Measurements from ENCODE around the gene TOP2B.

The TOP2B gene

DNA sequence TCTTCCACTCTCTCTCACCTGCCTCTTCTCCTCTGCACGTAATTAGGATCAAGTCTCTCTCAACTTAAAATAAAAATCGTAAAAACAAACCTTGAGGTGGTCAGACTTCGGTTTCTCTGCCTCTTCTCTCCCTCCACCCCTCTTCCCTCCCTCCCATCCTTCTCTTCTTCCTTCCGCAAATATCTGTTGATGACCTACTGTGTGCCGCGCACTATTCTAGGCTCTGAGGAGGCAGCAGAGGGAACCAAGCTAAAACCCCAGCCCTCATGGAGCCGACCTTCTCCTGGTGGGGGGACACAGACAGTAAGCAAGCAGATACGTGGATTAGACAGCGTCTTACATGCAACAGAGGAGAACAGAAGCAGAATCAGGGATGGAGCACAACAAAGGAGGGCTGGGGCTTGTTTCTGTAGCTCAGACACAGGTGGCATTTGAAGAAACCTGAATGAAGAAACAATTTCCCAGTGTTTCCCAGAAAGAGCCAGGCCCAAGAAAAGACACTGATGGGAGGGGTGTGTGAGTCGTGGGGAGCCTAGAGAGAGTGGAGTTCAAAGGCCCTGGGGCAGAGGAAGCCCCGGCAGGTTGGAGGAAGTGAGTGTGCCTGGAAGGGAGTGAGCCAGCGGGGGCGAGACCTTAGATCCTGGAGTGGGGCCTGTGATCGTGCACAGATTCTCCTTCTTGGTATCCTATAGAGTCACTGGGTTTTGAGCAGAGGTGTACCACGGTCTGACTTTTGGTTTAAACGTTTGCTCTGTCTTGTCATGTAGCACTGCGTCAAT is 80.5 kb downstream of the TOP2B start:
- DNase-seq (ENCODE audit: low read depth in 3 of 3, low spot score in 1 of 3): no peak

DNA sequence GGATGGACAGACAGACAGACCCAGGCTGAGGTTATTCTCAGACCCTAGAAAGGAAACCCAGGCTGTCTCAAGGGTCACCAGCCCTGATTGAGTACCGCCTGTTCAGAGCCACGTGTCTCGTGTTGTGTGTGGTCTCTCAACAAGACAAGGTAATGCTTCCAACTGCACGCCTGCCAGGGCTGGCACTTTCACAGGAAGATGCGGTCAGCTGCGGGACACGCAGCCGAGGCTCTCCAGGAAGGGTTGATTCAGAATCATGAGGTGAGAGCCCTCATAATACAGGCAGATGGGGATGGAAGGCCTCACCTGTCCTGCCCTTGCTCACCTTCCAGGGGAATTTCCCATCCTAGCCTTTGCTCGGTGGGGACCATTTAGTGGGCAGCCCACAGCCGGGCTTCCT is 81.4 kb downstream of the TOP2B start:
- DNase-seq (ENCODE audit: low read depth in 3 of 3, low spot score in 1 of 3): no peak

DNA sequence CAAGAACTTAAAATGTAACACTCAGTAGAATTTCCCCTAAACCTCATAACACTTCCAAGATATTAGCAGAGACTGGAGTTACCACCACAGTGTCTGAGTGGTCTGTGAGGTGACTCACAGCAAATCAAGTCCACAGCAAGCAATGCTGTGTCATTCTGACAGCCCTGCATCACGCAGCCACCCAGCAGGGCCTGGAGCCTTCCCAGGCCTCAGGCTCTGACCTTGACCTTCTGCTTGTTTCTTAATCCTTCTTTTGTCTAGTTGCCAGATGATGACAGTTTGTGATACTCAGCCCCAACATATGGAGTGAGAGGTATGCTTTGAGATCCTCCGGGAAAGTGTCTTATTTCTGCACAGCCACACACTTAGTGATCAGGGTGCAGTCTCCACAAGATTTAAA is 82.5 kb downstream of the TOP2B start:
- no peak for DNase-seq (ENCODE audit: low read depth in 3 of 3, low spot score in 1 of 3)

DNA sequence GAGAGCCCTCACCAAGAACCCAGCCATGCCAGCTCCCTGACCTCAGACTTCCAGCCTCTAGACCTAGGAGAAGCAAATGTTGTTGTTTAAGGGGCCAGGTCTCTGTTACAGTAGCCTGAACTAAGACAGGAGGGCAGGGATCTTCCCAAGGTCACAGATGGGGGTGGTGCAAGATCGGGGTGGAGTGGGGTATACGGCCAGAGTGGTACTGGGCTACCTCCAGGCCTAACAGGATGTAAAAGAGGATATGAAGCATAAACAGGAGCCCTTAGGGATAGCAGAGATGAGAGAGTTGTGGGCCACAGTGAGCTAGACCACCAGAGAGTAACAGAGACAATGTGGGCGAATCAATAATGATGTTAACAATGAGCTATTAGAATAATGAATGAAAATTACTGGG is 82.9 kb downstream of the TOP2B start:
- no peak for DNase-seq (ENCODE audit: low read depth in 3 of 3, low spot score in 1 of 3)

DNA sequence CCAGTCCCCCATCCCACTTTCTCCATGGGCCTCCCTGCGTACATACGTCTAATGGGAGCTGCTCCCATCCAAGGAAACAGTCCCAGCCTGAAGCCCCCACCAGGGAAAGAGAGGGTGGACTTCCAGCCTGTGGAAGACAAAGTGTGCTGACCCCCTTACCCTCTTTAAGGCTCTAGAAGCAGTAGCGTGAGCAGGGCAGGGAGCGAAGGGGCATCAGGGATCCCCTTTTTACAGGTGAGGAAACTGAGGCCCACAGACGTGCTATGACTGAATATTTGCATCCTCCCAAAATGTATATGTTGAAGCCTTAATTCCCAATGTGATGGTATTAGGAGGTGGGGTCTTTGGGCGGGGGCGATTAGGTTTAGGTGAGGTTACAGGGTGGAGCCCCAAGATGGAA is 83.4 kb downstream of the TOP2B start:
- no peak for DNase-seq (ENCODE audit: low read depth in 3 of 3, low spot score in 1 of 3)

DNA sequence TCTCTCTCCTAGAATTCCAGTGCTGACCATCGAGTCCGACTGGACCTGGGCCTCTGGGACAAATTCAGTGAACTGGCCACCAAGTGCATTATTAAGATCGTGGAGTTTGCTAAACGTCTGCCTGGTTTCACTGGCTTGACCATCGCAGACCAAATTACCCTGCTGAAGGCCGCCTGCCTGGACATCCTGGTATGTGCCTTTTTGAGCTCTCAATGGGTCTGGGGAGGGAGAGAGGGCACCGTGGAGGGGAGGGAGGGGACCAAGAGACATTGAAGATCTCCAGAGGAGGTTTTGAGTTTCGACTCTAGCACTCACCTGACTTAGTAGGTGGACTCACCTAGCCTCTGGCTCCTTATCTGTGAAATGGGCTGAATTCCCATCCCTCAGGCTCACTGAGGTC is 84.2 kb downstream of the TOP2B start:
- DNase-seq (ENCODE audit: low read depth in 3 of 3, low spot score in 1 of 3): no peak

DNA sequence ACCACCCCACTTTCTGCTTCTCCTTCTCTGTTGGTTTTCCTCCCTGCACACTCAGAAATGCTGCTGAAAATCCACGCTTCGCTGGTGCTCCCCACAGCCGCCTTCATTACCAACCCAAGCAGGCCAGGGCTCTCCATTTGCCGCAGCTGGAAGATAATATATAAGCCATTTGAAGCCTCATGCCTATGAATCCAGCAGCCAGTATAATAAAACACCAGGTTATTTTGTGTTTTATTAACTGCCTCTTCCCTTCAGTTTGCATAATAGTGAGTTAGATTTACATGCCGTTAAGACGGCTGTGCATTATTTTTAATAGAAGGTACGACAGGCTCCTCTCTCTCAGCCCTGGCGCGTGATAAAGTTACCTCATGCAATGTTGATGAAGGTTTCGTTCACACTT is 86.6 kb downstream of the TOP2B start:
- no peak for DNase-seq (ENCODE audit: low read depth in 3 of 3, low spot score in 1 of 3)

DNA sequence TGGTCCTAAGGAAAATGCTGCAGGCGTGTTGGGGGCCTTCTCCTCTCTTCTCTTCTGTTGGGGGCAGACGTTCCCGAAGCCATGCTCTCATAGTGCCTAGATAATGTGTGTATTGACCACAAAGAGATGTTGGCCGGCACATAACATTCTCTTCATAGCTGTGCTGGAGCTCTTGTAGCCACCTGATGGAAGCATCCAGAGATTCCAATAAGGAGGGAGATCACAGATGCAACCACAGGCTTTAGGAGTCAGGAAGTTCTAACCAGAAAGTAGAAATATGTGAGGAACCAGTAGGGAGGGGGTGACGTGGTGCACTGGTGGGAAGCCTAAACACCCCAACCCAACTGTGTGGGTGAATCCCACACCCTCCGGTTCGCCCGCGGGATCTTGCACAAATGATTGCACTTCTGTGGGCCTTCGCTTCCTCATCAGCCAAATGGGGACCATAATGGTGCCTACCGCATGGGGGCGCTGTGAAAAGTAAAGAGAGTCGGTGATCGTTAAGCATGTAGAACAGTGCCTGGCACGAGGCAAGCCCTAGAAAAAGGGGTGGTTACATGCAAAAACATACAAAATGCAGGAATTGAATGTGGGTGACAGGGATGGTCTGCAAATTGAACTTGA is 87.8 kb downstream of the TOP2B start:
- DNase-seq (ENCODE audit: low read depth in 3 of 3, low spot score in 1 of 3): no peak

DNA sequence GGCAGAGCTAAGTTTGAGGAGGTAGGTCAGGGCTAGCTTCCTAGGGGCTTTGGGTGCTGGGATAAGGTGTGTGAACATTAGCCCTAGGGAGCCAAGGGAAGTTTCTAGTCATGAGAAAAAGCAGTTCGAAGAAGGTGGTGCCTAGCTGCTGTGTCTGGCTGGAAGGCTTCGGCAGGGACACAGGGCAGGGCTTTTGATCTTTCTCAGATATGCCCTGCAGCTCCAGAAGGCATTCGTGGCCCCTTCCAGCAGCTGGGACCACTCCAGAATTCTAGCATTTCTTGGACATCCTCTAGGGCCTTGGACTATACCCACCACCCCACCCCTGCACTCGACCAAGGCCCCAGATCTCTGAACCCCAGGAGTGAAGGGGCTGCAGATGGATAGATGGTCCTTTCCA is 88.6 kb downstream of the TOP2B start:
- DNase-seq (ENCODE audit: low read depth in 3 of 3, low spot score in 1 of 3): no peak

DNA sequence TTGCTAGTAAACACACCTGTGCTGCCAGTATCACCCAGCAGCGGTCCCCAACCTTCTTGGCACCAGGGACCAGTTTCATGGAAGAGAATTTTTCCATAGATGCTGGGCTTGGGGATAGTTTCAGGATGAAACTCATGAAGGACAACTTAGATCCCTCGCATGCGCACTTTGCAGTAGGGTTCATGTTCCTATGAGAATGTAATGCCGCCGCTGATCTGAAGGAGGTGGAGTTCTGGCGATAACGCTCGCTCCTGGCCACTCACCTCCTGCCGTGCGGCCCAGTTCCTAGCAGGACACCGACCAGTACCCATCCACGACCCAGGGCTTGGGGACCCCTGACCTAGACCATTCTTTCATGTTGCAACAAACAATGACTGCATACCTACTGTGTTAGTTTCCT is 89.7 kb downstream of the TOP2B start:
- no peak for DNase-seq (ENCODE audit: low read depth in 3 of 3, low spot score in 1 of 3)

DNA sequence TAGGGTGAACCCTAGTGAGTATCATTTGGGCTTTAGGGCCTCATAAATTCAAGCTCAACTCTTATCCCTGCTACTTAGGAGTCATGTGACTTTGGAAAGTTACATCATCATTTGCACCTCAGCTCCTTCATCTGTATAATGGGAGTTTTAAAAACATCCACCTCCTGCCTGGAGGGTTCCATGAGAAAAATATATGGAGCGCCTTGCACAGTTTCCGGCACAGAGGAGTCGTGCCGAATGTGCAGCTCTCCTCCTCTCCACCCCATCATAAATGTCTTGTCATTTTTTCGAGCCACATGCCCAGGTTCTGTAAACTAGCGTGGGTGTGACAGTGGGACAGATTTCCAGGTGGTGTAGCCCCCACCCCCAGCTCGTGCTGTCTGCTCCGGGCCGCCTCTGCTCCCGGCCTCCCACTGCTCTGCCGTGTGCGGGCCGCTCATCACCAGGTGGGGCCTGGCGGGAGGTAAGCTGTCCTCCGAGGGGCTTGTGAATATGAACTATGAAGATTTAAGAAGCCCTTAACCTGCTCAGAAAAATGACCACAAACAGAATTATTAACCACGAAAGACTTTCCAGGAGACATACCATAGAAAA is 90.4 kb downstream of the TOP2B start:
- no peak for DNase-seq (ENCODE audit: low read depth in 3 of 3, low spot score in 1 of 3)

DNA sequence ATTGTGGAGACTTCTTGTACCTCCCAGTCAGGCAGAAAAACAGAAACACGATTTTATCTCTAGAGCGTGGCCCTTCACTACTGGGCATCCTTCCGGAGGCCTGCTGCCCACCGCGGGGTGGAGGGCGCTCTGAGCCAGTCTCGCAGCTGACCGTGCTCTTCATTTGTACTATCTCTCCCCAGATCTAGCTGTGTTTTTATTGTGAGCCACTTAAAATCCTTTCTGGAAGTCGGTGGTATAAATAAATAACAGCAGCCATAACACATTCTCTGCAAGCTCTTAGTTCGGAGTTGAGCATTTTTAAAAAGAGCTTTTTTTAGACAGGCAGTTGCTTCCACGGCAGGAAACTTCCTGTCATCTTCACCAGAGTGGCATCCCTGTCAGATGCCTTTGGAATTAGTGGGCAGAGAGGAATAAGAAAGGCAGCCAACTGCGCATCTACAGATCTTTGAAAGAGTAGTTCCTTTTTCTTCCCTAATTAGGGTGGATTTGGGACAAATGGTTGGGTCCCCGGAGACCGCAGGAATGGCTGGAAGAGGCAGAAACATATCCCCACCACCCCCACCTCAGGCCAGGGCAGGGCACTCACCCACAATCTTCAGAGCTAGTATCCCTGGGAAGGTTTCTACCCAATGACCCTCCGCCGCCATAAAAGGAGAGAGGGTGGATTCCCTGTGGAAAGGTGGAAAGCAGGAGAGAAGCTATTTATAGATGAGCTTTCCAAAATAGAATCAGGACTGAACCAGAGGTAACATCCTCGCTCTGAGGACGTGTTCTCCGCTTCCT is 91.1 kb downstream of the TOP2B start:
- no peak for DNase-seq (ENCODE audit: low read depth in 3 of 3, low spot score in 1 of 3)

DNA sequence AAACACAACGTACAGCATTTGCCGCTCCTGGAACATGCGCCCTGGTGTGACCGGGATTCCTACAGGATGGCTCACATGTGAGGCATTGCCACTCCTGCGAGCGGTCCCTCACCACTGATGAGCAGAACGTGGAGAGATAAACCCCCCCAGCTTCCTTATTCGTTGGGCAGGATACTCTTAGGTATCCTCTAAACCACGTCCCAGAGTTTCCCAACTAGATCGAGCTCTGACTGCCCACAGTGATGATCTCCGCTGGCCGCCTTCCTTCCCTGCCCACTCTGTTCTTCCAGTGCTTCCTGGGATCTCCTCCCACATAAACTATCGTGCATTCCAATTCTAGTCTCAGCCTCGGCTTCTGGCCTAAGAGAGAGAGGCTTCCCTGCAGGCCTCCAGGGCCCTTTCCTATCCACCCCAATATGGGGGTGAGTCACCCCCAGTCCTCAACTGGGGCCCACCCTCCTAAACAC is 91.8 kb downstream of the TOP2B start:
- DNase-seq (ENCODE audit: low read depth in 3 of 3, low spot score in 1 of 3): no peak

DNA sequence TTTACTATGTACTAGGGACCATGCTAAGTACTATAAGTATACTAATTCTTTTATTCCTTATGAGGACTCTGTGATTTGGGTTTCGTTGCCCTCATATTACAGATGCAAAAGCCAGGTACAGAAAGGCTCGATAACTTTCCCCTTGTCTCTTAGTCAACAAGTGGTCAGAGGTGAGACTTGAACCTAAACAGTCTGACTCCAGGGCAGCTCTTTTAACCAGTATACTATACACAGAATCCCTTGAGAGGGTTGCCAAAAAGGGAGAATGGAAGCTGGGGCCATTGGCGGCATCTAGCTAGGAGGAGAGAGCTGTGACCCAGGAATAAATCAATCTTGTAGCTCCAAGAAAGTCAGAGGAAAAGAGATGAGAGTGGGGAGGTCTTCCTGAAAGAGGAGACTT is 92.4 kb downstream of the TOP2B start:
- no peak for DNase-seq (ENCODE audit: low read depth in 3 of 3, low spot score in 1 of 3)

DNA sequence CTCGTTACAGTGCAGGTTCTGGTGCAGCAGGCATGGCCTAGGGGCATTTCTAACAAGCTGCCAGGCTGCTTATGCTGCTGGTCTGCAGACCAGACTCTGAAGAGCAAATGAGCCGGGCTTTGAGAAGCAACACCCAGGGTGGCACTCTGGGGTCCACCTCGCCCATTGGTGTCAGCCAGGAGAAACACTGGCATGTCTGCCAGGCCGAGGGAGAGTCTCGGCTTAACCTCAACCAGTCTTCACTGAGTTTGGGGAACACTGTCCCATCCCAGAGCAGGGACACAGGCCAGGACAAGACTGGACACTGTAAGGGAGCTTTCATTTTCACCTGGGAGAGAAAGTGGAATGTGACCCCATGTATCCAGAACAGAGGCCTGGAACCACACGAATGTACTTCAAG is 93.4 kb downstream of the TOP2B start:
- DNase-seq (ENCODE audit: low read depth in 3 of 3, low spot score in 1 of 3): no peak

DNA sequence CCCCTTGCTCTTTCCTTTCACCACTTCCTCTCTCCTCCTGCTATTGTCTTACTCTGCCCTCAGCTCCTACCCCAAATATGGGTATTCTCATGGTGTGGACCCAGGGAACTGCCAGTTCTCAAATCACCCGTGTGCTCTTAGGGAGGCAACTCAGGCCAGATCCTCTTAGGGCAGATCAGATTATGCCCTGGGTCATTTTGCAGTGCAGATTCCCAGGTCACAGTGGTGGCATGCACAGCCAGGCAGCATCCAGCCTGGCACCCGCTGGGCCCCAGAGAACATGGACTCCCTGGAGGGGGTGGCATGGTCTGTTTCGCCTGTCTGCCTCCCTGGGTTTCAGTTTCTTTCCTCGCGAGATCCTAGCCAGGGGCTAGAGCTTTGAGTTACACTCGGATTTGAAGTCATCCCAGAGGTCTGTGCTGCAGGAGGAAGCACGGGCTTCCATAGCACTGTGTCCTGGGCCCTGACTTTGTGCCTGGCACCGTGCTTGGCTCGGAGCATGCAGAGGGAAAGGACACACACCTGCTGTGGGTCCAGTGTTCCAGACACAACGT is 96.1 kb downstream of the TOP2B start:
- DNase-seq (ENCODE audit: low read depth in 3 of 3, low spot score in 1 of 3): no peak

DNA sequence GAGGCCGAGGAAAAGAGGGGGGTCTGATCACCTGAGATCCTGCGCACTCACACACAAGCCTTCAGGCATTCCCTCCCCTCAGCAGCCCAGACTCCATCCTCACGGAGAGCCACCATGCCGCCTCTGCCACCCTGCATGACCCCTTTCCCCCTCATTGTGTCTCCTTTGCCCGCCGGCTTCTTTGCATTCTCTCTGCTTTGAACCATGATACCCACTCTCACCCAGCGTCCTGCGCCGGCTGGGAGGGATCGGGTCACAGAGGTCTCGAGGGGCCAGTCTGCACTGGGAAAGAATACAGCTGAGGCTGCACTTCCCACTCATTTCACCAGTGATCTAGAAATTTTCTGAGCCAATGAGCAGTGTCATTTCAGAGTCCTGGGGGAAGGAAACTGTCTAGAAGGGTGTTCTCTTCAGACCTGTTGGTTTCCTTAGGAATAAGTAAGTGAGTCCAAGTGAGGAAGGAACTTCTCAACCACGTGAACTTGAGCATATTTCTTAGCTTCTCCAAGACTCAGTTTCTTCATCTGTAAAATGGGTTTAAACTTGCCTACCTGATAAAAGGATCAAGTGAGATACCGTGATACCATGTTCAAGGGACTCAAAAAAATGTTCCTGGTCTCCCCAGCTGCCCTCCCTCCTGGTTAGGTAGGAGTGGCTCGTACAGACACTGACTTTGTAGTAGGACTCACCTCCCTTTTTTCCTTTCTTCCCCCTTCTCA is 96.7 kb downstream of the TOP2B start:
- DNase-seq (ENCODE audit: low read depth in 3 of 3, low spot score in 1 of 3): no peak

DNA sequence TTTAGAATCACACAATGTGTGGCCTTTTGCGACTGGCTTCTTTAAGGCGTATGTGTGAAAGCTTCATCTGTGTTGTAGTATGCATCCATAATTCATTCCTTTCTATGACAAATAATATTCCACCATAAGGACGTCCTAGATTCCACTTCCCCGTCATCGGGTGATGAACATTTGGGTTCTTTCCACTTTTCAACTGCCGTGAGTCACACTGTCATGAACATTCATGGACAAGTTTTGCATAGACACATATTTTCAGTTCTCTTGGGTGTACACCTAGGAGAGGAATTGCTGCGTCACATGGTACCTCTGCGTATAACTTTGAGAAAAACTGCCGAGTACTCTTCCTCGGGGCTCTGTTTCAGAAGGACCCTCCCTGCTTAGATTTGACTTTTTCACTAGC is 97.3 kb downstream of the TOP2B start:
- no peak for DNase-seq (ENCODE audit: low read depth in 3 of 3, low spot score in 1 of 3)

DNA sequence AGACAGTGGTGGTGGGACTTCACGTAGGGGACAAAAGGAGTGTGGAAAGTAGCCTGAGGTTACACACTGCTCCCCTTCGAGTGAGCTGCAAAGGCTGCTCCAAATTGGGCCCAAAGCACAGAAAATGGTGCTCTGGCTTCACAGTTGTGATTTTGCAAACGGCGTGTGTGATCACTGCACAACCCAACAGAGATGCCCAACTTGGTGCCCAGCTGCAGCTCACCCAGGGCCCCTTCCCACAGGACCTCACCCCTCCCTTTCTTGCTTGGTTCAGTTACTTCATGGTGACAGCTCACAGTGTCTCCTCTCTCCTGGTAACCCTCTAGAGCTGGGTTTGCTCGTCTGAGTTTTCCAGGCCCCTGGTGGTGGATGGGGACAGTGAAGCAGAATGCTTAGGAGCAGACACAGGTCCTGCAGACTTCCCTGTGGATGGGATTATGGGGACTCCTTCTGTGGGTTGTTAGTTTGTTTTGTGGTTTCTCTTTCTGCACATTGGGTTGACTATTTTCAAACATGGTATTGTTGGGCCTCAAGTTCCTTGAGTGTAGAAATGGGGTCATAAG is 98.3 kb downstream of the TOP2B start:
- no peak for DNase-seq (ENCODE audit: low read depth in 3 of 3, low spot score in 1 of 3)

DNA sequence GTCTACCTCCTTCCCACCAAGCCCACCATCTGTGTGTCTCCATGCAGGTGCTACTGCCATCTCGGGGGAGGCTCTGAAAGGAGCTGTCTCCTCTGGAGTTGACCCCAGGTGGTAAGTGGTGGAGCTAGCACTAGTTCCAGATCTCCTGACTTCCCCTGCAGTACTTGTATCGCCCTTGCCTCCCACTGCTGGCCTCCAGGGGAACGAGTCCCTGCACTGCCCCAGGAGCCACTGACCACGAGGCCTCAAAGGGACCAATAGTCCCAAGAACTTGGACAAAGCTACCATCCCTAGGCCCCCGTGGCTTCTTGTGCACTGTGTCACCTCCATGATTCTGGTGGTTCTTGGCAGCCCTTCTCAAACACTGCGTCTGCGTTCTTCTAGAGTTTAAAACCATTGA is 98.9 kb downstream of the TOP2B start:
- no peak for DNase-seq (ENCODE audit: low read depth in 3 of 3, low spot score in 1 of 3)

DNA sequence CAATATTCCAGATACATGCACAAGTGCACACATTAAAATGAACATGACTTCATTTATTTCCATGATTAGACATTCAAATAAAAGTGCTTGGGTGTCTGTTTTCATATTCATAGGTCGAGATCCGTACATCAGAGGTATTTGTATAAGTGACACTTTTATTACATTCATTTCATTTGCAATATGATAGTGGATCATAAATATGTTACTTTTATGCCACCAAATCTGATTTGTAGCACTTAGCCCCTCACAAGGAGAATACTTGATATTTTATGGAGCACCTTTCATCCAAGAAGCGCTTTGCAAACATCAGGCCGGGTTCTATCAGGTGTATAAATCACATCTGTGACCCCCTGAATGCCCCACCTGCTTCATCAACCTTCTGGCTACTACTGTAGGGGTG is 100.6 kb downstream of the TOP2B start:
- DNase-seq (ENCODE audit: low read depth in 3 of 3, low spot score in 1 of 3): no peak

Measured in stimulated activated CD4-positive, alpha-beta T cell treated with anti-CD3 and anti-CD28 coated beads, TNF-alpha, amount 100 ng/mL, for 1 hour (primary cell).